H1 (cell line): Measurements from ENCODE around the gene DAP. TPM values are rescaled to one million over a fixed set of nuclear protein-coding genes. Genes with fewer than 3 reads are reported as not detected.

ENCODE experiments used
- CTCF ChIA-PET: fragments of 300-600 bp; sonication (Branson Sonifier 250); formaldehyde crosslinking; loops from one replicate; lab custom pipeline; 2021; ENCODE audit not compliant: partially characterized antibody; lab: Charles Lee
- POLR2A ChIA-PET: fragments of 300-600 bp; sonication (Branson Sonifier 250); formaldehyde crosslinking; loops from one replicate; lab custom pipeline; 2021; ENCODE audit warnings: inconsistent platforms; ENCODE audit not compliant: partially characterized antibody; lab: Charles Lee
- DNase-seq, 2 experiments: peaks; one replicate each; pipeline versions ENCODE4 v3.0.0 to v3.0.0-alpha.2; 2010 to 2022; ENCODE audit warnings: low spot score in 2 of 2, low read depth in 1 of 2, mixed read lengths in 1 of 2
- FAIRE-seq: peaks from 2 replicates; lab custom pipeline; 2011; peaks lifted over from hg19 to GRCh38; lab: Jason Lieb, UNC
- H2AFZ ChIP-seq: 2 replicates; pipeline ENCODE4 v1.8.1; 2012; ENCODE audit warnings: low read length, inconsistent platforms
- H2AK5ac ChIP-seq: 2 replicates; pipeline ENCODE4 v1.6.1; 2013; ENCODE audit warnings: low read depth, low read length
- H2BK120ac ChIP-seq: replicated peaks from 2 replicates; pipeline ENCODE3; 2013; ENCODE audit warnings: low read depth, low read length, inconsistent platforms
- H2BK12ac ChIP-seq: 2 replicates; pipeline ENCODE4 v1.6.1; 2013; ENCODE audit warnings: low read depth, low read length
- H2BK15ac ChIP-seq: 2 replicates; pipeline ENCODE4 v1.6.1; 2013; ENCODE audit warnings: low read length
- H2BK20ac ChIP-seq: 2 replicates; pipeline ENCODE4 v1.6.1; 2013; ENCODE audit warnings: low read length
- H2BK5ac ChIP-seq: 2 replicates; pipeline ENCODE4 v1.6.1; 2013; ENCODE audit warnings: low read depth, low read length
- H3K14ac ChIP-seq: 2 replicates; pipeline ENCODE4 v1.6.1; 2013; ENCODE audit warnings: inconsistent platforms; ENCODE audit not compliant: insufficient read length
- H3K18ac ChIP-seq: 2 replicates; pipeline ENCODE4 v1.6.1; 2013; ENCODE audit warnings: low read length; ENCODE audit errors: extremely low read depth
- H3K23ac ChIP-seq: 2 replicates; pipeline ENCODE4 v1.6.1; 2013; ENCODE audit warnings: inconsistent platforms; ENCODE audit not compliant: insufficient read length
- H3K23me2 ChIP-seq: 2 replicates; pipeline ENCODE4 v1.6.1; 2013; ENCODE audit warnings: low read depth, low read length
- H3K27ac ChIP-seq: 2 replicates; pipeline ENCODE4 v1.6.1; 2011; ENCODE audit warnings: low read depth, low read length, inconsistent platforms
- H3K27me3 ChIP-seq, 4 experiments: replicated peaks in 1 of 4; 1 replicate in 1 of 4; 2 replicates in 3 of 4; pipeline versions ENCODE4 v1.6.1 to v1.8.1; 2011 to 2013; ENCODE audit warnings: low read length in 3 of 4, mild to moderate bottlenecking in 3 of 4, inconsistent platforms in 2 of 4, mixed read lengths in 2 of 4, moderate library complexity in 1 of 4; ENCODE audit not compliant: control insufficient read depth in 3 of 4, insufficient read depth in 3 of 4; ENCODE audit errors: extremely low read depth in 1 of 4
- H3K36me3 ChIP-seq, 4 experiments: 2 replicates each; pipeline versions ENCODE4 v1.6.1 to v1.8.1; 2011 to 2013; ENCODE audit warnings: mild to moderate bottlenecking in 4 of 4, low read length in 3 of 4, moderate library complexity in 2 of 4, control low read depth in 1 of 4, inconsistent platforms in 1 of 4; ENCODE audit not compliant: insufficient read depth in 4 of 4, control insufficient read depth in 2 of 4
- H3K4ac ChIP-seq: replicated peaks from 2 replicates; pipeline ENCODE3; 2013; ENCODE audit warnings: low read length, low read depth, mixed read lengths, inconsistent platforms; ENCODE audit not compliant: insufficient read length
- H3K4me1 ChIP-seq, 4 experiments: replicated peaks in 1 of 4; 1 replicate in 1 of 4; 2 replicates in 3 of 4; pipeline versions ENCODE4 v1.6.1 to v1.8.1; 2011 to 2013; ENCODE audit warnings: low read length in 3 of 4, inconsistent platforms in 2 of 4, mixed read lengths in 1 of 4; ENCODE audit not compliant: insufficient read depth in 4 of 4, control insufficient read depth in 3 of 4
- H3K4me2 ChIP-seq, 2 experiments: 2 replicates each; pipeline versions ENCODE4 v1.6.1 to v1.8.1; 2011 to 2013; ENCODE audit warnings: low read depth in 2 of 2, low read length in 2 of 2, control low read depth in 1 of 2, inconsistent platforms in 1 of 2, mild to moderate bottlenecking in 1 of 2; ENCODE audit not compliant: insufficient read depth in 1 of 2
- H3K4me3 ChIP-seq, 4 experiments: fragments of 200-600, 300-600 bp in 1 of 4; sonication (generic), shearing (Covaris generic), sonication (Bioruptor Twin) in 1 of 4; 2 replicates each; pipeline versions ENCODE4 v1.5.1 to v1.8.1; 2011 to 2016; ENCODE audit warnings: low read length in 4 of 4, low read depth in 3 of 4, control low read depth in 2 of 4, inconsistent platforms in 2 of 4, mild to moderate bottlenecking in 2 of 4, mixed read lengths in 1 of 4, moderate library complexity in 1 of 4; ENCODE audit not compliant: insufficient read depth in 2 of 4; ENCODE audit errors: extremely low read depth in 1 of 4
- H3K56ac ChIP-seq: replicated peaks from 2 replicates; pipeline ENCODE3; 2013; ENCODE audit warnings: low read depth, mild to moderate bottlenecking, mixed read lengths, low read length, inconsistent platforms; ENCODE audit not compliant: insufficient read length
- H3K79me1 ChIP-seq: 2 replicates; pipeline ENCODE4 v1.6.1; 2013; ENCODE audit warnings: low read depth, low read length, control low read depth
- H3K79me2 ChIP-seq, 2 experiments: 2 replicates each; pipeline versions ENCODE4 v1.6.1 to v1.8.1; 2012 to 2013; ENCODE audit warnings: low read length in 2 of 2, mild to moderate bottlenecking in 2 of 2, inconsistent platforms in 1 of 2; ENCODE audit not compliant: insufficient read depth in 2 of 2, control insufficient read depth in 1 of 2
- H3K9ac ChIP-seq, 4 experiments: replicated peaks in 1 of 4; 1 replicate in 1 of 4; 2 replicates in 3 of 4; pipeline versions ENCODE4 v1.6.1 to v1.8.1; 2011 to 2013; ENCODE audit warnings: low read depth in 3 of 4, low read length in 3 of 4, control low read depth in 2 of 4, mild to moderate bottlenecking in 2 of 4, moderate library complexity in 2 of 4, inconsistent platforms in 1 of 4; ENCODE audit errors: extremely low read depth in 1 of 4
- H3K9me3 ChIP-seq, 2 experiments: 2 replicates each; pipeline versions ENCODE4 v1.6.1 to v1.8.1; 2012 to 2013; ENCODE audit warnings: mild to moderate bottlenecking in 2 of 2, moderate library complexity in 2 of 2, control low read depth in 1 of 2, inconsistent platforms in 1 of 2, low read depth in 1 of 2, low read length in 1 of 2, mixed read lengths in 1 of 2; ENCODE audit not compliant: insufficient read depth in 2 of 2
- H4K20me1 ChIP-seq, 2 experiments: replicated peaks in 1 of 2; 2 replicates each; pipeline versions ENCODE3 to v1.8.1; 2011 to 2013; ENCODE audit warnings: inconsistent platforms in 2 of 2, low read length in 2 of 2, mild to moderate bottlenecking in 1 of 2; ENCODE audit not compliant: insufficient read depth in 2 of 2, control insufficient read depth in 1 of 2
- H4K5ac ChIP-seq: 2 replicates; pipeline ENCODE4 v1.6.1; 2013; ENCODE audit warnings: low read length, low read depth, mixed read lengths, inconsistent platforms; ENCODE audit not compliant: insufficient read length
- H4K8ac ChIP-seq: 2 replicates; pipeline ENCODE4 v1.8.0; 2013; ENCODE audit warnings: mild to moderate bottlenecking, moderate library complexity, low read length, inconsistent platforms; ENCODE audit not compliant: insufficient read depth; ENCODE audit errors: extremely low read depth
- H4K91ac ChIP-seq: replicated peaks from 2 replicates; pipeline ENCODE3; 2013; ENCODE audit warnings: low read length, mixed read lengths, inconsistent platforms; ENCODE audit not compliant: insufficient read length
- FOSL1 ChIP-seq: IDR thresholded peaks from 2 replicates; pipeline ENCODE4 v1.6.1; 2011; ENCODE audit warnings: mild to moderate bottlenecking, low read depth, low read length, moderate library complexity; ENCODE audit not compliant: insufficient read depth
- JUND ChIP-seq: IDR thresholded peaks from 2 replicates; pipeline ENCODE4 v1.6.1; 2011; ENCODE audit warnings: mild to moderate bottlenecking, improper control_type of control experiment, low read length
- KDM5A ChIP-seq: fragments of 200-600 bp; IDR thresholded peaks from 2 replicates; pipeline ENCODE4 v1.7.1; 2012; ENCODE audit warnings: mild to moderate bottlenecking, low read length, inconsistent platforms, mixed read lengths
- MAFK ChIP-seq: IDR thresholded peaks from 2 replicates; pipeline ENCODE4 v1.6.1; 2012; ENCODE audit warnings: low read depth, mild to moderate bottlenecking, improper control_type of control experiment, low read length
- NANOG ChIP-seq: IDR thresholded peaks from 2 replicates; pipeline ENCODE4 v1.6.1; 2011; ENCODE audit warnings: low read length, low read depth, mild to moderate bottlenecking, inconsistent platforms; ENCODE audit not compliant: insufficient read depth, poor library complexity, severe bottlenecking
- NRF1 ChIP-seq: IDR thresholded peaks from 2 replicates; pipeline ENCODE4 v1.6.1; 2011; ENCODE audit warnings: mild to moderate bottlenecking, low read depth, low read length, improper control_type of control experiment
- RFX5 ChIP-seq: IDR thresholded peaks from 2 replicates; pipeline ENCODE4 v1.6.1; 2011; ENCODE audit warnings: low read depth, low read length, improper control_type of control experiment, borderline replicate concordance
- SIX5 ChIP-seq: IDR thresholded peaks from 2 replicates; pipeline ENCODE4 v1.6.1; 2011; ENCODE audit warnings: mild to moderate bottlenecking, low read depth, low read length
- SP1 ChIP-seq: IDR thresholded peaks from 2 replicates; pipeline ENCODE4 v1.6.1; 2011; ENCODE audit warnings: low read depth, low read length
- TAF1 ChIP-seq: IDR thresholded peaks from 2 replicates; pipeline ENCODE4 v1.6.1; 2011; ENCODE audit warnings: mild to moderate bottlenecking, low read depth, low read length
- TAF7 ChIP-seq: optimal IDR thresholded peaks from 2 replicates; pipeline ENCODE3; 2011; ENCODE audit warnings: low read depth, mild to moderate bottlenecking, inconsistent platforms, low read length, moderate library complexity, borderline replicate concordance
- WGBS, 2 experiments: shearing (Covaris generic) in 1 of 2; methylation state at CpG; one replicate each; pipeline versions ENCODE4 v1.1.6 to v1.1.7; 2013 to 2015; ENCODE audit warnings: low lambda C conversion rate in 2 of 2, mixed read lengths in 2 of 2, inconsistent platforms in 1 of 2, low coverage in 1 of 2, missing lambda C conversion rate in 1 of 2; ENCODE audit not compliant: insufficient replicate concordance in 2 of 2, insufficient coverage in 1 of 2, insufficient read length in 1 of 2; ENCODE audit errors: extremely low coverage in 1 of 2, missing lambda C conversion rate in 1 of 2; 5-methylcytosine and 5-hydroxymethylcytosine counted together
- polyA plus RNA-seq, 7 experiments: library from polyadenylated mRNA; depleted of rRNA in 3 of 7; stranded (reverse) in 5 of 7; unstranded in 2 of 7; fragments of >200 nt in 5 of 7; fragments of 200-250 nt in 2 of 7; gene quantifications; 1 replicate in 5 of 7; 2 replicates in 1 of 7; 4 replicates in 1 of 7; pipeline versions ENCODE4 v1.2.1 to v1.2.3, GENCODE V29; 2011 to 2013; ENCODE audit warnings: missing spikeins in 2 of 7, mixed read lengths in 2 of 7
- total RNA-seq: library from RNA; stranded (reverse); fragmentation: NEBNext Ultra II Directional; extraction: Animal tissue kit (Norgen Biotek cat#: 25700); gene quantifications from 2 replicates; pipeline ENCODE4 v1.2.1, GENCODE V29; 2021
- TF ChIP-seq, protein P1 (sequence below): IDR thresholded peaks from 2 replicates; pipeline ENCODE4 v1.6.1; 2012; ENCODE audit warnings: inconsistent platforms

Gene DAP
- total and polyA plus RNA-seq, 2 of the 8 experiments (the other 6 are each of a cell fraction or from before 2014, with no cell fraction given) = 26.2 to 44.4 TPM

DNA sequence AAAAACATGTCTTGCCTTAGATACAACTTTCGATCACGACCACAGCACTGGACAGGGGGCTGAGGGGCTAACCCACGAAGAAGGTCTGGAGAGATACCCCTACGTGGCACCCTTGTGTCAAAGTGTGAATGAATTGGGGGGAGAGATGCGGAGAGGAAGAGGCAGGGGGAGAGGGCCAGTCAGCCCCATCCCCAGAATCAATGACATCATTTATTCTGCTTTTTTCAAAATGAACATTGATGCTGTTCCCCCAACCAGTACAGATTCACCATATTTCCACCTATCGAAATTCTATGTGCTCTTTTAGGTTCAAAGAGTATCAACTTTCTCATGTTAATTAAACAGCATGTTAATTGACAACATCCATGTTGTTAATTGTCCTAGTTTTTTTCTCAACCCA is 32.4 kb downstream of the DAP start:
- CTCF ChIA-PET = interaction anchor here (0.8 to 1.4 kb wide), 2 partner anchors 26 to 30 kb away, joined by 3 read pairs; no protein-coding TSS in a partner anchor
- H4K5ac ChIP-seq = no peak overlapping the region
- H3K79me1 ChIP-seq = no peaks in the 10 kb centered on the region
- 91% methylated on average over 6 of the region's 6 CpGs; no CpG with 5 or more reads in 1 of the 2 experiments for WGBS, 2 experiments
- peaks cover 0 to 3% (median 0%) of the 10 kb centered on the region in 4 experiments; a peak in 4 of 8 replicates for H3K36me3 ChIP-seq
- no peak overlapping the region for H2BK20ac ChIP-seq
- no peak overlapping the region for H3K4me2 ChIP-seq
- no peak overlapping the region for H2BK5ac ChIP-seq
- H2AFZ ChIP-seq = no peak overlapping the region
- no peak overlapping the region for H3K4ac ChIP-seq
- no peak overlapping the region for H2AK5ac ChIP-seq
- no peak overlapping the region for H4K8ac ChIP-seq
- no peak overlapping the region for H3K56ac ChIP-seq
- no peak overlapping the region for H3K23ac ChIP-seq
- H3K23me2 ChIP-seq = no peaks in the 10 kb centered on the region; the same call in 1 of the 2 replicates
- H3K27me3 ChIP-seq = no peaks in the 10 kb centered on the region
- FAIRE-seq (no peak), DNase-seq (no peak)
- H3K9me3 ChIP-seq = no peaks in the 10 kb centered on the region
- TF ChIP-seq TAF7 = no peak
- TF ChIP-seq NANOG = no peak
- no peak for TF ChIP-seq FOSL1
- TF ChIP-seq, protein P1, sequence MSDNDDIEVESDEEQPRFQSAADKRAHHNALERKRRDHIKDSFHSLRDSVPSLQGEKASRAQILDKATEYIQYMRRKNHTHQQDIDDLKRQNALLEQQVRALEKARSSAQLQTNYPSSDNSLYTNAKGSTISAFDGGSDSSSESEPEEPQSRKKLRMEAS = no peak
- no peak for TF ChIP-seq NRF1
- no peak for TF ChIP-seq RFX5
- no peak for TF ChIP-seq KDM5A
- TF ChIP-seq TAF1 = no peak
- TF ChIP-seq MAFK = no peak
- TF ChIP-seq JUND = no peak
- no peak for TF ChIP-seq SIX5
- TF ChIP-seq SP1 = no peak
- H2BK12ac ChIP-seq = no peak overlapping the region
- H3K9ac ChIP-seq = no peak overlapping the region
- peaks cover 0 to 3% of the 10 kb centered on the region in 2 experiments for H4K20me1 ChIP-seq
- H3K4me1 ChIP-seq = no peaks in the 10 kb centered on the region
- no peak overlapping the region for H4K91ac ChIP-seq
- no peak overlapping the region for H3K27ac ChIP-seq
- H3K4me3 ChIP-seq = no peak overlapping the region
- H3K79me2 ChIP-seq = no peaks in the 10 kb centered on the region
- no peak overlapping the region for H3K18ac ChIP-seq
- H2BK15ac ChIP-seq = no peak overlapping the region
- H2BK120ac ChIP-seq = no peak overlapping the region
- H3K14ac ChIP-seq = no peak overlapping the region
- POLR2A ChIA-PET = no interaction called here
